Endothelial cell of umbilical vein (primary cell): Measurements from ENCODE around the gene MUC22.
"Not testable (repeated sequence)": the region's sequence is repeated elsewhere in the genome, so short reads cannot be mapped to it uniquely, and the experiment has no call there.

Source experiments
- CTCF ChIP-seq, 2 donors: IDR thresholded peaks; 1 replicate in 1 of 2; 2 replicates in 1 of 2; pipeline ENCODE4 v1.5.1; 2011; ENCODE audit warnings: low read length in 2 of 2, mild to moderate bottlenecking in 2 of 2, moderate library complexity in 2 of 2, control low read depth in 1 of 2, inconsistent platforms in 1 of 2, low read depth in 1 of 2; ENCODE audit not compliant: insufficient read depth in 1 of 2; ENCODE audit errors: extremely low read depth in 1 of 2
- EZH2 ChIP-seq: IDR thresholded peaks from 2 replicates; pipeline ENCODE4 v1.6.1; 2012; ENCODE audit warnings: borderline replicate concordance, low read depth, mild to moderate bottlenecking, moderate library complexity, low read length, inconsistent platforms; ENCODE audit not compliant: severe bottlenecking
- GATA2 ChIP-seq: IDR thresholded peaks from 2 replicates; pipeline ENCODE4 v1.7.0; 2011; ENCODE audit warnings: low read depth, mild to moderate bottlenecking, moderate library complexity, mixed read lengths, low read length; ENCODE audit not compliant: insufficient read length, insufficient read depth
- JUN ChIP-seq: IDR thresholded peaks from 2 replicates; pipeline ENCODE4 v1.6.1; 2011; ENCODE audit warnings: borderline replicate concordance, low read depth; ENCODE audit not compliant: insufficient read length, insufficient read depth
- MAX ChIP-seq: IDR thresholded peaks from 2 replicates; pipeline ENCODE4 v1.6.1; 2011; ENCODE audit not compliant: insufficient read depth, insufficient read length
- MYC ChIP-seq: IDR thresholded peaks from one replicate; pipeline ENCODE4 v1.6.1; 2011; ENCODE audit warnings: mild to moderate bottlenecking, low read depth, low read length
- POLR2A ChIP-seq: IDR thresholded peaks from 2 replicates; pipeline ENCODE4 v1.6.1; 2012; ENCODE audit warnings: low read depth, mild to moderate bottlenecking, control low read depth, low read length
- POLR2AphosphoS5 ChIP-seq: IDR thresholded peaks from 2 replicates; pipeline ENCODE4 v1.6.1; 2012; ENCODE audit warnings: low read depth, mild to moderate bottlenecking, control low read depth, low read length, moderate library complexity; ENCODE audit not compliant: insufficient read depth

- TF ChIP-seq CTCF (IDR thresholded peaks at IDR 0.05; ENCODE audit: extremely low read depth in 1 of 2, insufficient read depth in 1 of 2, low read depth in 1 of 2, low read length in 2 of 2); EZH2; POLR2AphosphoS5; MAX; POLR2A; MYC; JUN; GATA2: not testable (repeated sequence)
Measured at GRCh38 chr6:31021705-31022531, 11.6 kb downstream of the MUC22 start.
